ENCODE data around the gene PPARG.

- TF ChIP-seq YY1 (IDR thresholded peaks at IDR 0.05; ENCODE audit: insufficient read depth, insufficient read length), result no peak
- TF ChIP-seq ZNF274 (IDR thresholded peaks at IDR 0.05; ENCODE audit: low read depth, low read length), result no peak
- no peak for TF ChIP-seq SUZ12 (IDR thresholded peaks at IDR 0.05; ENCODE audit: extremely low read depth, insufficient read depth, insufficient read length)
These were observed 181.2 kb downstream of the PPARG start for GRCh38 chr3:12470111-12470510.
